Fibroblast of the aortic adventitia (primary cell): ENCODE data around the gene TNNT3. TPM values are rescaled to one million over a fixed set of nuclear protein-coding genes. Genes with fewer than 3 reads are reported as not detected.

ENCODE experiments used
- DNase-seq: peaks from one replicate; pipeline ENCODE4 v3.0.0-alpha.2; 2010; ENCODE audit warnings: low read depth
- H3K4me3 ChIP-seq: 2 replicates; pipeline ENCODE4 v1.5.1; 2011; ENCODE audit warnings: low read depth, mild to moderate bottlenecking, control low read depth, low read length, moderate library complexity
- CTCF ChIP-seq: IDR thresholded peaks from 2 replicates; pipeline ENCODE4 v1.5.1; 2011; ENCODE audit warnings: mild to moderate bottlenecking, low read length, control low read depth, inconsistent platforms; ENCODE audit not compliant: insufficient read depth
- total RNA-seq: library from RNA; depleted of rRNA; stranded (reverse); fragments of >200 nt; gene quantifications from 2 replicates; pipeline ENCODE4 v1.2.3, GENCODE V29; 2012; ENCODE audit warnings: low replicate concordance

Gene TNNT3
- total RNA-seq, 1 donor: 0.81 TPM

GRCh38 chr11:1889941-1890855 lies 29.3 kb upstream of the TNNT3 start:
- no peak overlapping the region for H3K4me3 ChIP-seq
- no peak for TF ChIP-seq CTCF
- no peak for DNase-seq

GRCh38 chr11:1890856-1891830 lies 28.4 kb upstream of the TNNT3 start:
- no peak for TF ChIP-seq CTCF
- no peak overlapping the region for H3K4me3 ChIP-seq
- DNase-seq: no peak

- no peak for DNase-seq
Observed at GRCh38 chr11:1891831-1892115, 27.7 kb upstream of the TNNT3 start, which contains the start of gene PRR33. Gene PRR33, minus strand, starts transcription at chr11:1891895. Its CDS starts 1,311 bp downstream, at chr11:1890584.

GRCh38 chr11:1892116-1892515 lies 27.4 kb upstream of the TNNT3 start:
- no peak for DNase-seq
- TF ChIP-seq CTCF: no peak

More at GRCh38 chr11:1891831-1892115, 27.7 kb upstream of the TNNT3 start, which contains the start of gene PRR33:
- TF ChIP-seq CTCF: no peak
- H3K4me3 ChIP-seq: no peak within 1 kb of the TSS

GRCh38 chr11:1892558-1892957 lies 26.9 kb upstream of the TNNT3 start:
- H3K4me3 ChIP-seq: no peak overlapping the region
- TF ChIP-seq CTCF: no peak
- no peak for DNase-seq

More at GRCh38 chr11:1892116-1892515, 27.4 kb upstream of the TNNT3 start:
- no peak overlapping the region for H3K4me3 ChIP-seq

- H3K4me3 ChIP-seq: no peak overlapping the region
- no peak for DNase-seq
- no peak for TF ChIP-seq CTCF
Observed at GRCh38 chr11:1893581-1894359, 25.7 kb upstream of the TNNT3 start.
